Measurements from ENCODE around the gene DUOXA2. TPM values are rescaled to one million over a fixed set of nuclear protein-coding genes. Genes with fewer than 3 reads are reported as not detected.

The DUOXA2 gene
- total and polyA plus RNA-seq, 11 donors: 0.03 TPM; not detected in 10

- no peak for ATAC-seq
- no peak for DNase-seq
- Histone ChIP-seq H3K27me3 (no peaks in the 10 kb centered on the region), H3K4me1 (peaks cover 0 to 30% (median 14%) of the 10 kb centered on the region in 12 donors), H3K27ac (no peak overlapping the region), H3K36me3 (no peaks in the 10 kb centered on the region), H3K9me3 (no peaks in the 10 kb centered on the region), H3K4me3 (no peak overlapping the region)
- WGBS, 4 donors: 78 to 87% (median 83%) methylated on average over 9 of the region's 9 CpGs
- TF ChIP-seq, protein P1, sequence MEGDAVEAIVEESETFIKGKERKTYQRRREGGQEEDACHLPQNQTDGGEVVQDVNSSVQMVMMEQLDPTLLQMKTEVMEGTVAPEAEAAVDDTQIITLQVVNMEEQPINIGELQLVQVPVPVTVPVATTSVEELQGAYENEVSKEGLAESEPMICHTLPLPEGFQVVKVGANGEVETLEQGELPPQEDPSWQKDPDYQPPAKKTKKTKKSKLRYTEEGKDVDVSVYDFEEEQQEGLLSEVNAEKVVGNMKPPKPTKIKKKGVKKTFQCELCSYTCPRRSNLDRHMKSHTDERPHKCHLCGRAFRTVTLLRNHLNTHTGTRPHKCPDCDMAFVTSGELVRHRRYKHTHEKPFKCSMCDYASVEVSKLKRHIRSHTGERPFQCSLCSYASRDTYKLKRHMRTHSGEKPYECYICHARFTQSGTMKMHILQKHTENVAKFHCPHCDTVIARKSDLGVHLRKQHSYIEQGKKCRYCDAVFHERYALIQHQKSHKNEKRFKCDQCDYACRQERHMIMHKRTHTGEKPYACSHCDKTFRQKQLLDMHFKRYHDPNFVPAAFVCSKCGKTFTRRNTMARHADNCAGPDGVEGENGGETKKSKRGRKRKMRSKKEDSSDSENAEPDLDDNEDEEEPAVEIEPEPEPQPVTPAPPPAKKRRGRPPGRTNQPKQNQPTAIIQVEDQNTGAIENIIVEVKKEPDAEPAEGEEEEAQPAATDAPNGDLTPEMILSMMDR (IDR thresholded peaks at IDR 0.05): no peak
- no peak for TF ChIP-seq POLR2A (IDR thresholded peaks at IDR 0.05)
- intact Hi-C loops (cut with DNase I): loop anchor here in 6 of 10 donors (1.0 to 10.0 kb wide), 9 partner anchors 115 to 451 kb away; a partner anchor contains a TSS
Observed at GRCh38 chr15:45163508-45163856, 49.4 kb downstream of the DUOXA2 start.

DNA sequence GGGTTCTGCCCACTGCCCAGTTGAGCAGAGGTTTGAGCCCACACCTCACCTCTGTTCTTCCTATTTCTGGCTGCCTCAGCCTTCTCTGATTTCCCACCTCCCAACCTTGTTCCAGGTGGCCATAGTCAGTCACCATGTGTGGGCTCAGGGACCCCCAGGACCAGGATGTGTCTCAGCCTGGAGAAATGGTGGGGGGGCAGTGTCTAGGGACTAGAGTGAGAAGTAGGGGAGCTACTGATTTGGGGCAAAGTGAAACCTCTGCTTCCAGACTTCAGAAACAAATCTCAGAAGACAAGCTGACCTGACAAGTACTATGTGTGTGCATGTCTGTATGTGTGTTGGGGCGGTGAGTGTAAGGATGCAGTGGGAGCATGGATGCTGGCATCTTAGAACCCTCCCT is 50.8 kb downstream of the DUOXA2 start:
- WGBS, 4 donors: 92 to 100% (median 98%) methylated on average over 1 of the region's 1 CpG
- intact Hi-C loops (cut with DNase I): loop anchor here in 8 of 10 donors (2.0 to 10.0 kb wide), 9 partner anchors 37 to 450 kb away; a partner anchor contains a TSS
- Histone ChIP-seq H3K9me3 (no peaks in the 10 kb centered on the region), H3K27ac (no peak overlapping the region), H3K36me3 (no peaks in the 10 kb centered on the region), H3K4me3 (no peak overlapping the region), H3K27me3 (no peaks in the 10 kb centered on the region), H3K4me1 (peaks cover 0 to 31% (median 14%) of the 10 kb centered on the region in 12 donors)
- TF ChIP-seq, protein P1 (IDR thresholded peaks at IDR 0.05): no peak
- no peak for TF ChIP-seq POLR2A (IDR thresholded peaks at IDR 0.05)
- ATAC-seq (no peak), DNase-seq (no peak)

GRCh38 chr15:45165536-45165935 is 51.4 kb downstream of the DUOXA2 start:
- DNase-seq: no peak
- Histone ChIP-seq H3K9me3 (no peaks in the 10 kb centered on the region), H3K36me3 (no peaks in the 10 kb centered on the region), H3K27ac (peak overlapping the region in 4 of 12 donors; percentile 7 to 100 (median 96)), H3K4me1 (peaks cover 0 to 31% (median 14%) of the 10 kb centered on the region in 12 donors), H3K27me3 (no peaks in the 10 kb centered on the region), H3K4me3 (no peak overlapping the region)
- intact Hi-C loops (cut with DNase I): loop anchor here in 6 of 10 donors (2.0 to 10.0 kb wide), 6 partner anchors 37 to 449 kb away; a partner anchor contains a TSS
- TF ChIP-seq, protein P1 (IDR thresholded peaks at IDR 0.05): no peak
- no peak for TF ChIP-seq POLR2A (IDR thresholded peaks at IDR 0.05)
- no peak for ATAC-seq
- WGBS, 4 donors: 66 to 87% (median 75%) methylated on average over 5 of the region's 5 CpGs

DNA sequence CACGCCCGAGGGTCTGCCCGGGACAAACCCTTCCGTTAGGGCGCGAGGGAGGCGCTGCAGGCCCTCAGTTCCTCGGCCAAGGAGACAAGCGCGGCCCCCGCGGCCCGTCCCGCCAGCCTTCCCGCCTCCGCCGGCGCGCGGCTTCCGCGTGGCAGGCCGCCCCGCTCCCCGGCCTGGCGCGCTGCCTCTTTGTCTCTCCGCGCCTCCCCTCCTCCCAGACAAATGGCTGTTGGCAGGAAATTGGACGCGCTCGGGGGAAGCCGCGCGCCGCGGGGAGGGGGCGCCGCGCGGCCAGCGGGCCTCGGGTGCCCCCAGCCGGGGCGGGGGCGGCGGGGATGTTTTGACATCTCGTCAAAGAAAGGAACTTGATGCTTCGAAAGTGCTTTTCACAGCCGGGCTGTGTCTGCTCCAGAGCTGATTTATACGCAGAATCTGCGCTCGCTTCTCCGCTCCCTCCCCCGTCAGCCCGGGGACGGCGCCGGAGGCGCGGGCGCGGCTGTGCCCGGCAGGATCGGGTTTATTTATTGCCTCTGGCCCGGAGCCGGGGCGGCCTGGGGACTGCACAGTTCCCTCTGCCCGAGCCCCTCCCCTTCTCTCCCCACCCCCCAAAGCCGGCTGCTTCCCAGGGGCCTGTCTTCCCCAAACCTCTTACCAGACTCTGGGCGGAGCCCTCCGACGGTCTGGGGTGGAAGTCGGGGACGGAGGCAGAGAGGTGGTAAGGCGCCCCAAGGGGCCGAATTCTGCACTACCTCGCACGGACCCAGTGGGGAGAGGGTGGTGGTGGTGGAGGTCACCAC is 52.9 kb downstream of the DUOXA2 start:
- peak; percentile 67 to 87 (median 85) for ATAC-seq

More for the DNA sequence above, 52.9 kb downstream of the DUOXA2 start:
- TF ChIP-seq, protein P1 (IDR thresholded peaks at IDR 0.05): peak; percentile 32 to 70 (median 58)
- peak in 1 of 2 donors; percentile 39 for TF ChIP-seq POLR2A (IDR thresholded peaks at IDR 0.05)
- H3K4me1 ChIP-seq: peaks cover 0 to 31% (median 14%) of the 10 kb centered on the region in 12 donors
- no peaks in the 10 kb centered on the region for H3K27me3 ChIP-seq
- WGBS, 4 donors: 0 to 1% (median 1%) methylated on average over 28 to 79 of the region's 79 CpGs
- peaks cover 0 to 6% (median 0%) of the 10 kb centered on the region in 9 donors for H3K36me3 ChIP-seq
- peak; percentile 85 to 93 (median 91) for DNase-seq
- peak overlapping the region; percentile 94 to 100 (median 99) for H3K27ac ChIP-seq
- intact Hi-C loops (cut with DNase I): loop anchor here in 9 of 10 donors (1.0 to 10.0 kb wide), 11 partner anchors 31 to 448 kb away; a partner anchor contains a TSS
- peak overlapping the region; percentile 59 to 93 (median 76) for H3K4me3 ChIP-seq
- no peaks in the 10 kb centered on the region for H3K9me3 ChIP-seq
